ENCODE measurements around the gene ZBED6. TPM values are rescaled to one million over a fixed set of nuclear protein-coding genes. Genes with fewer than 3 reads are reported as not detected.

Gene ZBED6
- total RNA-seq, 2 experiments from 2014 or later = 25.0 to 25.2 TPM

GRCh38 chr1:203805689-203806088, 10.3 kb downstream of the ZBED6 start:
- ChIA-PET CTCF (no interaction called here), POLR2A (no interaction called here)
- ATAC-seq (ENCODE audit: poor library complexity) (no peak), DNase-seq (no peak)
- peaks cover 18% of the 10 kb centered on the region for H3K4me1 ChIP-seq (ENCODE audit: insufficient read depth, low read length)
- Mint-ChIP-seq H3K4me3 (no peak overlapping the region), H3K4me1 (ENCODE audit: low read depth) (peaks cover 57% of the 10 kb centered on the region), H3K27me3 (no peaks in the 10 kb centered on the region), H3K9me3 (no peaks in the 10 kb centered on the region), H3K36me3 (ENCODE audit: low read depth) (peaks cover 75% of the 10 kb centered on the region), H3K27ac (peak overlapping the region; percentile 4)
- peaks cover 45% of the 10 kb centered on the region for H3K36me3 ChIP-seq (ENCODE audit: insufficient read depth, low read length)
- H3K27ac ChIP-seq (ENCODE audit: low read depth in 1 of 2, low read length in 2 of 2) = no peak overlapping the region
- intact Hi-C loops (cut with DNase I, micrococcal nuclease) = no loop called here
- no peak for TF ChIP-seq CTCF (IDR thresholded peaks at IDR 0.05)
- H3K27me3 ChIP-seq (ENCODE audit: control insufficient read depth in 1 of 2, insufficient read depth in 2 of 2, low read length in 2 of 2) = no peaks in the 10 kb centered on the region
- no peak overlapping the region for H3K4me3 ChIP-seq (ENCODE audit: low read length)
- H3K9me3 ChIP-seq (ENCODE audit: control insufficient read depth in 1 of 2, insufficient read depth in 1 of 2, low read length in 2 of 2) = no peaks in the 10 kb centered on the region

- Mint-ChIP-seq H3K27ac (peak overlapping the region; percentile 30), H3K27me3 (no peaks in the 10 kb centered on the region), H3K4me3 (peak overlapping the region; percentile 38), H3K4me1 (ENCODE audit: low read depth) (peaks cover 45% of the 10 kb centered on the region), H3K9me3 (no peaks in the 10 kb centered on the region), H3K36me3 (ENCODE audit: low read depth) (peaks cover 83% of the 10 kb centered on the region)
- POLR2A ChIA-PET = interaction anchor here (0.6 kb wide), 1 partner anchor 26 kb away, joined by 3 read pairs; no protein-coding TSS in a partner anchor
- intact Hi-C loops (cut with DNase I, micrococcal nuclease) = no loop called here
- Histone ChIP-seq H3K27ac (ENCODE audit: low read depth in 1 of 2, low read length in 2 of 2) (no peak overlapping the region), H3K4me3 (ENCODE audit: low read length) (no peak overlapping the region), H3K9me3 (ENCODE audit: control insufficient read depth in 1 of 2, insufficient read depth in 1 of 2, low read length in 2 of 2) (no peaks in the 10 kb centered on the region), H3K36me3 (ENCODE audit: insufficient read depth, low read length) (peaks cover 48% of the 10 kb centered on the region), H3K4me1 (ENCODE audit: insufficient read depth, low read length) (peaks cover 18% of the 10 kb centered on the region), H3K27me3 (ENCODE audit: control insufficient read depth in 1 of 2, insufficient read depth in 2 of 2, low read length in 2 of 2) (no peaks in the 10 kb centered on the region)
- CTCF ChIA-PET = no interaction called here
- no peak for ATAC-seq (ENCODE audit: poor library complexity)
- no peak for TF ChIP-seq CTCF (IDR thresholded peaks at IDR 0.05)
- no peak for DNase-seq
Measured at GRCh38 chr1:203807196-203807595, 11.8 kb downstream of the ZBED6 start.

GRCh38 chr1:203813581-203814341, 18.3 kb downstream of the ZBED6 start:
- peaks cover 33% of the 10 kb centered on the region for H3K4me1 Mint-ChIP-seq (ENCODE audit: low read depth)
- ChIA-PET POLR2A (no interaction called here), CTCF (no interaction called here)
- H3K36me3 Mint-ChIP-seq (ENCODE audit: low read depth) = peaks cover 76% of the 10 kb centered on the region
- Histone ChIP-seq H3K27ac (ENCODE audit: low read depth in 1 of 2, low read length in 2 of 2) (no peak overlapping the region), H3K27me3 (ENCODE audit: control insufficient read depth in 1 of 2, insufficient read depth in 2 of 2, low read length in 2 of 2) (no peaks in the 10 kb centered on the region), H3K9me3 (ENCODE audit: control insufficient read depth in 1 of 2, insufficient read depth in 1 of 2, low read length in 2 of 2) (no peaks in the 10 kb centered on the region), H3K4me1 (ENCODE audit: insufficient read depth, low read length) (no peaks in the 10 kb centered on the region), H3K4me3 (ENCODE audit: low read length) (no peak overlapping the region), H3K36me3 (ENCODE audit: insufficient read depth, low read length) (peaks cover 43% of the 10 kb centered on the region)
- H3K27ac Mint-ChIP-seq = no peak overlapping the region
- intact Hi-C loops (cut with DNase I, micrococcal nuclease) = no loop called here
- no peaks in the 10 kb centered on the region for H3K27me3 Mint-ChIP-seq
- DNase-seq (no peak), ATAC-seq (ENCODE audit: poor library complexity) (no peak)
- no peak for TF ChIP-seq CTCF (IDR thresholded peaks at IDR 0.05)
- H3K9me3 Mint-ChIP-seq = no peaks in the 10 kb centered on the region
- H3K4me3 Mint-ChIP-seq = no peak overlapping the region
